Loucy (cell line): Measurements from ENCODE around the gene CHRM2.

Source experiments
- CTCF ChIP-seq: fragments of 200-600 bp; sonication (generic); conservative IDR thresholded peaks from 2 replicates; pipeline ENCODE4 v1.5.1; 2014; ENCODE audit warnings: mild to moderate bottlenecking, antibody characterized with exemption, low read length
- EZH2phosphoT487 ChIP-seq: fragments of 200-600 bp; IDR thresholded peaks from 2 replicates; pipeline ENCODE4 v1.6.1; 2018; ENCODE audit warnings: antibody characterized with exemption, mild to moderate bottlenecking, moderate library complexity, borderline replicate concordance

GRCh38 chr7:137020351-137020750, 151.9 kb downstream of the CHRM2 start:
- TF ChIP-seq CTCF: no peak
- no peak for TF ChIP-seq EZH2phosphoT487
